GM21390 (cell line): Measurements from ENCODE around the gene STAT5B.
"Not testable (repeated sequence)": the region's sequence is repeated elsewhere in the genome, so short reads cannot be mapped to it uniquely, and the experiment has no call there.

ENCODE experiments used
- ATAC-seq: cut with Tn5 transposase; IDR thresholded peaks from one replicate; pipeline ENCODE4 v1.9.1; 2021; ENCODE audit not compliant: unreplicated experiment

STAT5B gene

DNA sequence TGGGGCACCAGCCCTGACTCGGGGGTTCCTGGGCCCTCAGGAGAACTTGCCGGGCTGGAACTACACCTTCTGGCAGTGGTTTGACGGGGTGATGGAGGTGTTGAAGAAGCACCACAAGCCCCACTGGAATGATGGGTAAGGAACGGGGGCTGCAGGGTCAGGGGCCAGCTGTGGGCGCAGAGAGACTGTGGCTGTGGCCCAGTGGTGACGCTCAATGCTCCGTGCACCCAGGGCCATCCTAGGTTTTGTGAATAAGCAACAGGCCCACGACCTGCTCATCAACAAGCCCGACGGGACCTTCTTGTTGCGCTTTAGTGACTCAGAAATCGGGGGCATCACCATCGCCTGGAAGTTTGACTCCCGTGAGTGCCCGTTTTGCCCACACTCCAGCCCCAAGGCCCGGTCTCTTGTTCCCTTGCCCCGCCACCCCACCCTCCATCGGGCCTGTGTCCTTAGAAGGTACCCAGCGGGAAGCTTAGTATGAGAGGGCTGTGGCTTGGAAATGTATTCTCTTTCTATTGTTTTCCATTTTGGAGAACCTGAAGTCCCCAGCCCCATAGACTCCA, 31.3 kb upstream of the STAT5B start:
- no peak for ATAC-seq

DNA sequence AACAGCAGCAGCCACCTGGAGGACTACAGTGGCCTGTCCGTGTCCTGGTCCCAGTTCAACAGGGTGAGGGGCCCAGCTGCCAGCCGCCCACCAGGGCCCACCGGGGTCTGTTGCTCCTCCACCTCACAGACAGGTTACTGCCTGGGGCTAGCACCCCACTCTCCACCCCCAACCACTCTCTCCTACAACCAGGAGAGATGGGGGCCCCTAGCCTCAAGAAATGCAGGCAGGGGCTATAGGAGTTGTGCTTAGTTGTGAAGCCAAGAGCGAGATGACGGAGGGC, 30.1 kb upstream of the STAT5B start:
- no peak for ATAC-seq

DNA sequence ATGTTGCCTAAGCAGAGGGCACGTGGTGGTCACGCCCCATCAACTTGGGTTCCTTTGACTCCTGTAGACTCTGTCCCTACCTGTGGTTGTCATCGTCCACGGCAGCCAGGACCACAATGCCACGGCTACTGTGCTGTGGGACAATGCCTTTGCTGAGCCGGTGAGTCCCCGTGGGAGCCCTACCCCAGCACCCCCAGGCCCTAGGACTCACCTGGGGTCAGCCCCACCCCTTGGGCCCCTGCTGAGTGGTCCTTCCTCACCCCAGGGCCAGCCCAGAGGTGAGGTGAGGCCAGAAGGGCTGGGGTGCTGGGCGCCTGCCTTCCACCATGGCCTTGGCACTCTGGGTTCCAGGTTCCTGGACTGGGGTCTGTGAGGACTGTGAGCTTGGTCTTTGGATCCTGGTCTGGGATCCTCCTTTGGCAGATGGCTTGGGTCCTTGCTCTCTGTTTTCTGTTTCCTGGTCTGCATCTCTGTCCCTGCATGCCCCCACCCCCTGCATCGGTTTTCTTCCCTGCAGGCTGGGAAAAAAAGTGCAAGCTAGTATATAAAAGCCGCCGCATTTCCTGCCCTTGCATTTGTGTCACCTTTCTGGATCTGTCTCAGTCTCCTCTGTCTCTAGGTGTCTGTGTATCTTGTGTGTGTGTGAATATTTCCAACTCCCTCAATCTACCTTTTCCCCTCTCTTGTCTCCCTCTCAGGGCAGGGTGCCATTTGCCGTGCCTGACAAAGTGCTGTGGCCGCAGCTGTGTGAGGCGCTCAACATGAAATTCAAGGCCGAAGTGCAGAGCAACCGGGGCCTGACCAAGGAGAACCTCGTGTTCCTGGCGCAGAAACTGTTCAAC, 29.6 kb upstream of the STAT5B start:
- no peak for ATAC-seq

DNA sequence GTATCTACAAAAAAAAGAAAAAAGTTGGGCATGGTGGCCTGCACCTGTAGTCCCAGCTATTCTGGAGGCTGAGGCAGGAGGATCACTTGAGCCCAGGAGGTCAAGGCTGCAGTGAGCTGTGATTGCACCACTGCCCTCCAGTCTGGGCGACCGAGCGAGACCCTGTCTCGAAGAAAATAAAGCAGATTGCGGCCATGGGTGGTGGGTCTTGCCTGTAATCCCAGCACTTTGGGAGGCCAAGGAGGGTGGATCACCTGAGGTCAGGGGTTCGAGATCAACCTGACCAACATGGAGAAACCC, 28.8 kb upstream of the STAT5B start:
- ATAC-seq: not testable (repeated sequence)

DNA sequence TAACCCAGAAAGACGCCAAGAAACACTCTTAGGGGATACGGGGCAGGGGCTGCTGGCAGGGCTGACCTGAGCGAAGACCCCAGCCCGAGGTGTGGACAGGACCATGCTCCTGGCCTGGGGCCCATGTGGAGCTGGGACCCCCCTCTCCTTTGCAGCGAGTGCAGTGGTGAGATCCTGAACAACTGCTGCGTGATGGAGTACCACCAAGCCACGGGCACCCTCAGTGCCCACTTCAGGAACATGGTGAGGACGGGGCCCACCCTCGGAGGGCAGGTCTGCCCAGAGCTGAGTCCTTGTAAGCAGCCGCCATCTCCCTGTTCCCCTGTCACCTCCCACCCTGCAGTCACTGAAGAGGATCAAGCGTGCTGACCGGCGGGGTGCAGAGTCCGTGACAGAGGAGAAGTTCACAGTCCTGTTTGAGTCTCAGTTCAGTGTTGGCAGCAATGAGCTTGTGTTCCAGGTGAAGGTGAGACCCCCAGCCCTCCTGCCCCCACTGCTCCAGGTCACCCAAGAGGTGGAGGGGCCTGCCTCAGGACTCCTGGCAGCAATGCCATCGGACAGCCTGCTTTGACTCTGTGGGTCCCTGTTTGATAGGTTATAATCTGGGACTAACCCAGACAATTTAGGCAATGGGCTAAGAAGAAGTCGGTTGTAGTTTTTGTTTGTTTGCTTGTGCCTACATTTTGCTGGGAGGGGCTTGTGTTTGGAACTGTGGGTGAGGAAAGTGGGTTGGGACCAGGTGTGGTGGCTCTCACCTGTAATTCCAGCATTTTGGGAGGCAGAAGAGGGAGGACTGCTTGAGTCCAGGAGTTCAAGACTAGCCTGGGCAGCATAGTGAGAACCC, 28.2 kb upstream of the STAT5B start:
- ATAC-seq: no peak

DNA sequence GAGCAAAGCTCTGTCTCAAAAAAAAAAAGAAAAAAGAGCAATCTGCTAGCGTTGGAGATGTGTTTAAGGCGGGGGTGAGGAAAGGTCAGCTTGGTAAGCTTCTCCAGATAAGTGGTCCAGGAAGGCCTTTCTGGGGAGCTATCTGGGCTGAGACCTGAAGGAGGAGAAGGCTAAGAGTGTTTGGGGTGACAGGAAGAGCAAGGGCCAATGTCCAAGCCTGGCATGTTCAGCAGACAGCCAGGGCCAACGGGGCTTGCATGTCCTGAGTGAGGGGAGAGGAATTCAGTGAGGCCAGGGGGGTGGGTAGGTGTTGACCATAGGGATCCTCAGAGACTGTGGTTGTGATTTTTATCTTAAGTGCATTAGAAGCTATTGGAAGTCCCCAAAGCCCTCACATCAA, 27.5 kb upstream of the STAT5B start:
- no peak for ATAC-seq

DNA sequence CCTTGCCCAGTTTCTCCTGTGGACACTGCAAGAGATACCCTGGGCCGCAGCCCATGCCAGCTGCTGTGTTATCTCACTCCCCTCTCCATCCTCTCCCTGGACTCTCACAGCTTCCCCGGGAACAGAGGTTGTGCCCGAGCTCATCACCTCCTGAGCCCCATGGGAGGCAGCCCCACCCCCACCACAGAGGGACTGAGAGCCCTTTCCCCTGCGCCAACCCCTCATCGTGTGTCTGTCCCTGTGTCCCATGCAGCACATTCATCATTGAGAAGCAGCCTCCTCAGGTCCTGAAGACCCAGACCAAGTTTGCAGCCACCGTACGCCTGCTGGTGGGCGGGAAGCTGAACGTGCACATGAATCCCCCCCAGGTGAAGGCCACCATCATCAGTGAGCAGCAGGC, 24.8 kb upstream of the STAT5B start:
- ATAC-seq: no peak

DNA sequence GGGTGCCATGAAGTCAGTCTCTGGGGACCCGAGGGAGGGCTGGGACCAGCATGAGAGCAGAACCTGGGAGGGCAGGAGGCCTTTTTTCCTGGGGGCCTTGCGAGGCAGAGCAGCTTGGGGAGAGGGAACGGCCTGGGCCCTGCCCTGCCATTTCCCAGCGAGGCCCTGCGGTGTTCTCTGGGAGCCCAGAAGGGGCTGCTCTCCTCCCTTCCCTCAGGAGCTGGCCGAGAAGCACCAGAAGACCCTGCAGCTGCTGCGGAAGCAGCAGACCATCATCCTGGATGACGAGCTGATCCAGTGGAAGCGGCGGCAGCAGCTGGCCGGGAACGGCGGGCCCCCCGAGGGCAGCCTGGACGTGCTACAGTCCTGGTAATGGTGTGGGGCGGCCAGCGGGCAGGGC, 23.7 kb upstream of the STAT5B start:
- not testable (repeated sequence) for ATAC-seq

DNA sequence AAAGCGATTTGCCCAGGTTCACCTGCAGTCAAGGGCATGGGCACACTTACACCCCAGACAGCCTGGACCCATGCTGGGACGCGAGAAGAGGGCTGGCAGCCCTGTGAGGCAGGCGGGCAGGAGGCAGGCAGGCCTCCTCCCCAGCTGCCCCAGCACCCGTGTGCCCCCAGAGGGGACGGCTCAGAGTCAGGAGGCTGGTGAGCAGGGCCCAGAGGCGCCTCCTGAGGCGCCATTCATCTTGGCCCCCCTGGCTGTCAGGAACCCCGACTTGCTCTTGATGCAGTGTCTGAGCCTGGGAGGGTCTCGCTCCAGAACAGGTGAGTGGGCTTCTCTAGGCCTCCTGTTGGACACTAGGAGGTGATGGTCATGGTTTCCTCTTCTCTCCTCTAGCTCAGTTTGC, 23.2 kb upstream of the STAT5B start:
- not testable (repeated sequence) for ATAC-seq

DNA sequence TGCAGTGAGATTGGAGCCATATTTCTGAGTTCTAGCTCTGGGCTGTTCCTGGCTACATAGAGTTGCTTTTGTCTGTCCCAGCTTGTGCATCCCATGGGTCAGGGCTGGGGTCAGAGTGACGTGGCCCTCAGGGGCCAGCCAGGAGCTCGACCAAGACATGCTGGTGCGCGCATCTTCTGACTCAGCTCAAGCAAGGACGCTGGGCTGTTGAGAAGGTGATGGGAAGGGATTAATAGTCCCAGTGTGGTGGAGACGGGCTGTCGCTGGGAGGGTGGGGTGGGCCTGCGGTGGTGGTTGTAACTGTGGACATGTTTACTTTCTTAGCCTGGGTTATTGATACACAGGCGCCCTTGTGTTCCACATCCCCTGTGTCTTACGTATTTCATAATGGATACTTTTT, 21.6 kb upstream of the STAT5B start:
- not testable (repeated sequence) for ATAC-seq

DNA sequence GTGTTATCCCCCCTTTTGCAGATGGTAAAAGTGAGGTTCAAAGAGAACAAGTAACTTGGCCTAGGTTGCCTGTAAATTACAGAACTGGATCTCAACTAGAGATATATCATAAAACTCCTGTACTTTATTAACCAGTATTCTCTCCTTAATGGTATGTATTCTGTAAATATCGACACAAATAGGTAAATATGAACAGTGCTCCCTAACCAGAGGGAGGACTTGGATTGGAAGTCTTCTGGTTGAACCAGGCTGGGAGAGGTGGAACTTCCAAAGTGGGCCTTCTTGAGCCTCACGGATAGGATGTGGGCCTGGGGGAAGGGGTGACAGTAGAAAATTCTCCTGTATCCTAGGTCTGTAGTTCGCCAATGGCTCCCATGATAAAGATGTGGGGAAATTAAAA, 19.8 kb upstream of the STAT5B start:
- no peak for ATAC-seq

DNA sequence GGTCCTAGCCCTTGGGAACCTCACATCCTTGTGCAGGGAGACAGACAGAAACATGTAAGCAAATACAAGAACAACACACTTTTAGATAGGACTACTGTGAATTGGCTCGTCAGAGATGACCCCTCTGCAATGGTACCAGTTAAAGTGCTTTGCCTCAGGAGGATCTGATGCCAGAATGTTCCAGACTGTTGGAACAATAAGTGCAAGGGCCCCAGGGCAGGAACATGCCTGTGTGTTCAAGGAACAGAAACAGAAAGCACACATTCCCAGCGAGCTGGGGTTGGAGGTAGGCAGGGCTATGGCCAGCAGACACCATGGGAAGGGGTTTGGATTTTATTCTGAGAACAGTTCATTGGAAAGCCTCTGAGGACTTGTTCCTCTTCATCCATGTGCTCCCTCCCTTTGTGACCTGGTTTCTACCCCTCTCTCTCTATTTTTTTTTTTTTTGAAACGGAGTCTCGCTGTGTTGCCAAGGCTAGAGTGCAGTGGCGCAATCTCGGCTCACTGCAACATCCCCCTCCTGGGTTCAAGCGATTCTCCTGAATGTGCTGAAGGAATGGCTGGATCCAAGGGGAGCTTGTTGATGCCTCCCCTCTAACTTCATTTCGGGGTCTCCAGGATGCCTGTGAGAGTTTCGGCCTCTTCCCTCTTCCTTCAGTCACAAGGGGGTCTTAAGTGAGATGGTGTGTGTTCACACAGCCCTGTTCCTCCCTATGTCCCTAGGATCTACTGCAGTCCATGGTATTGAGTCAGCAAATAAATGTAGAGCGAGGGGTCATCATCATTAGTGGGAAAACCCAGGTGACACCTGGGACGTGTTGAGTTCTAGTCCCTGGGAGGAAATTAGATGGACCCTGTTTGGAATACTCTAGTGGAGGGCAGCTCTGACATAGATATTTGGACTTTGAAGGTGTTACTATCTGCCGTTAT, 18.5 kb upstream of the STAT5B start:
- ATAC-seq: no peak

DNA sequence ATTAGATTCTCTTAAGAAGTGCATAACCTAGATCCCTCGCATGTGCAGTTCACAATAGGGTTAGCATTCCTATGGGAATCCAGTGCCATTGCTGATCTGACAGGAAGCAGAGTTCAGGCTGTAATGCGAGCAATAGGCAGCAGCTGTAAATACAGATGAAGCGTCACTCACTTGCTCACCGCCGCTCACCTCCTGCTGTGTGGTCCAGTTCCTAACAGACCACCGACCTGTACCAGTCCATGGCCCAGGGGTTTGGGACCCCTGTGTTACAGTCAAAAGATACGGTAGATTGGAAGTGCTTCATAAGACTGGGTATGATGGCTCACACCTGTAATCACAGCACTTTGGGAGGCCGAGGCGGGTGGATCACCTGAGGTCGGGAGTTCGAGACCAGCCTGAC, 14.9 kb upstream of the STAT5B start:
- ATAC-seq: no peak

DNA sequence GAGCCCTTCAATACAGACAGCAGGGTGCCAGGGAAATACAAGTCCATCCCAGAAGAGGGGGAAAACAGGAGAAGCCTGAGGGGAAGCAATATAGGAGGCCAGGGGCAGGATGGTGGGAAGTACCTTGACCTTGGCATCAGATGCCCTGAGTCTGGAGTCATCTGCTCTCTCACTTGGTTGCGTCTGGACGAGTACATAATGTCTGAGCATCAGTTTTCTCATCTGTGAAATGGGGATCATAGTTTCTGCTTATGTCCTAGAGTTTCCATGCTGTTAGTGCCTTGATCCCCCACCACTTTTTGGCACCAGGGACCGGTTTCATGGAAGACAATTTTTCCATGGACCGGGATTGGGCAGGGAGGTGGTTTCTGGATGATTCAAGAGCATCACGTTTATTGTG, 14.4 kb upstream of the STAT5B start:
- ATAC-seq: no peak

DNA sequence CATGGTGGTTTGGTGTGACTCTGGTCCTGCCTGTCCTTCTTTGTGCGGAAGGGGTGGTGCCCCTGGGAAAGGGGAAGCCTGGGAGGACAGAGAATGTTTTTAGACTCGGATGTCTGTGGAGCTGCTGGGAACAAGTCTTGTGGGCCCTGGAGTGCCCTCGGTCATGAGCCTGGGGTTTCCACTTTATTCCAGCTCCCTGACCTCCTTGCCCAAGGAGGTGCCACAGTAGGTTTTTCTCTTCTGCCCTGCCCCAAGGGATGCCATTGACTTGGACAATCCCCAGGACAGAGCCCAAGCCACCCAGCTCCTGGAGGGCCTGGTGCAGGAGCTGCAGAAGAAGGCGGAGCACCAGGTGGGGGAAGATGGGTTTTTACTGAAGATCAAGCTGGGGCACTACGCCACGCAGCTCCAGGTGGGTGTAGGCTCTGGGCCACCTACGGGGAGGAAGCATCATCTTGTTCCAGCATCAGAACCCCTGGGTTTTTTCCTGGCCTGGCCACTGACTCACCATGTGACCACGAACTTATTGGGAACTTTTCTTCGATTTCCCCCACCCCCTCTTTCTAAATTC, 13.5 kb upstream of the STAT5B start:
- no peak for ATAC-seq

DNA sequence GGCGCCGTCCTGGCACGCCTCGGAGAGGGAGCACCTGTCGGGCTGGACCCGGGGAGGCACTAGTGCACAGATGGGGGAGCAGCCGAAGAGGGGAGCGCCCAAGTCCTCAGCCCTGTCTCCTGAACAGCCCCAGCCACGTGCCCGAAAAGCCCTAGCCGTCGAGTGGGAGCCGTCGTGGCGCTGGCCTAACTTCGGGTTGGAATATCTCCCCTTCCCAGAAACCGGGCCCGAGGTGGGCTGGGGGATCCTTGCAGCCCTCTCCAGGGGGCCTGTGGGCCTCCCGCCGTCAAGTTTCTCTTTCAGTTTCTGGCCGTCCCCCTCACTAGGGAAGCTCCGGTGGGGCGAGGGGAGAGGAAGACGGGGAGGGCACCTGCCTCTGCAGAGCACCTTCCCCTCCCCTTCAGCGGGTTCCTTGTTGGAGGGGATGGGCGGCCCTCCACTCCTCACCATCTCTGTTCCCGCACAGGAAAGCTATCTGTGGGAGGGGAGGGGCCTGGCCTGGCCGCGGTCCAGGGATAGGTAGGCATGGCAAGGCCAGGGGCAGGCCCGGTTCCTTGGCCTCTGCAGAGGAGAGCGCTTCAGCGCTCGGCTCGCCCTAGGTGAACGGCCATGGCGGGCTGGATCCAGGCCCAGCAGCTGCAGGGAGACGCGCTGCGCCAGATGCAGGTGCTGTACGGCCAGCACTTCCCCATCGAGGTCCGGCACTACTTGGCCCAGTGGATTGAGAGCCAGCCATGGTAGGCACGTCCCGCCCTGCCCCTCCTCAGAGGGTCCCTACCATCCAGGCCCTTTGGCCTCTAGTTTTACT, 12.8 kb upstream of the STAT5B start:
- ATAC-seq: no peak

DNA sequence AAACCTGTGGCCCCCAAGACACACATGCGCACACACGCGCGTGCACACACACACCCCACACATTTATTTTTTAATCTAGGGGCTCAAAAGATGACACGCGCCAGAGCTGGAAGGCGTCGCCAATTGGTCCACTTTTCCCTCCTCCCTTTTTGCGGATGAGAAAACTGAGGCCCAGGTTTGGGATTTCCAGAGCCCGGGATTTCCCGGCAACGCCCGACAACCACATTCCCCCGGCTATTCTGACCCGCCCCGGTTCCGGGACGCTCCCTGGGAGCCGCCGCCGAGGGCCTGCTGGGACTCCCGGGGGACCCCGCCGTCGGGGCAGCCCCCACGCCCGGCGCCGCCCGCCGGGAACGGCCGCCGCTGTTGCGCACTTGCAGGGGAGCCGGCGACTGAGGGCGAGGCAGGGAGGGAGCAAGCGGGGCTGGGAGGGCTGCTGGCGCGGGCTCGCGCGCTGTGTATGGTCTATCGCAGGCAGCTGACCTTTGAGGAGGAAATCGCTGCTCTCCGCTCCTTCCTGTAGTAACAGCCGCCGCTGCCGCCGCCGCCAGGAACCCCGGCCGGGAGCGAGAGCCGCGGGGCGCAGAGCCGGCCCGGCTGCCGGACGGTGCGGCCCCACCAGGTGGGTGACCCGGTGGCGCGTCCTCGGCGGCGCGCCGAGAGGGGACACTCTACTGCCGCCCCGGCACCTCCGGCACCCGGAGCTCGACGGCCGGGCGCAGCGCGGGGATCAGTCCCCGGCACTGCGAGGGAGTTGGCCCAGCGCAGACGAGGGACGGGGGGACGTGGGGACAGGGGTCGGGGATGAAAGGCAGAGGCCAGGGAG, 12.0 kb upstream of the STAT5B start, which contains the start of gene STAT5A:
Gene STAT5A (plus strand): TSS at position 522 of the 826 bp plus-strand sequence. CDS start 914 bp downstream, outside the sequence.
- ATAC-seq: no peak

DNA sequence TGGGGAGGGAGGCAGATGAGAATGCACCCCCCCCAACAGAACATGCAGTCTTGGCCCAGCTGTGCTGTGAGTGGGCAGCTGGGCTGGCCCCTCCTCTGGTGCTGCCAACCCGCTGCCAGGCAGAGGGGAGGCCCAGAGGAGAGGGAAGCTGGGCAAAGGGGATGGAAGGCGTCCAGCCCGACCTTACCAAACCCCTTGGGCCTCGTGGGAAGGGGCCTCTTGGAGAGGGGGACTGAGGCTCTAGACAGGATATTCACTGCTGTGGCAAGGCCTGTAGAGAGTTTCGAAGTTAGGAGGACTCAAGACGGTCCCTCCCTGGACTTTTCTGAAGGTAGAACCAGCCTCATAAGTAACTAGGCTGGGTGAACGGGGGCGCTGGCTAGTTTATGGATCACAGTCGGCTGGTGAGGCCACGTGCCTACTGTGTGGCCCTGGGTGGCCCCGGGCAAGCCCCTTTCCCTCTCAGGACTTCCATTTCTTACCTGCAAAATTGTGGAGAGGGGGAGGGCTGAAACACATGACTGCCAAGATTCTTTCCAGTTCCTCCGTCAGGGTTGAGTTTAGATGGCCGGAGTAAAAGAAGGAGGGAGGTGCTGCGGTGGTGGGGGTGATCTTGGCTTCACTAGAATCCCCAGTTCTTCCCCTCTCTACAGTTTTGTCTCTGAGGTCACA, 11.2 kb upstream of the STAT5B start:
- ATAC-seq: no peak
